Esophagus muscularis mucosa (tissue), 4 donors: Measurements from ENCODE around the gene KLK1.

Source experiments
- EP300 ChIP-seq: sonication (generic); formaldehyde crosslinking; IDR thresholded peaks from one replicate; pipeline ENCODE4 v1.6.1; 2017; ENCODE audit warnings: antibody characterized with exemption
- POLR2A ChIP-seq: fragments of 450-650 bp; IDR thresholded peaks from one replicate; pipeline ENCODE4 v1.6.1; 2017; ENCODE audit warnings: antibody characterized with exemption, moderate library complexity, mild to moderate bottlenecking, low read depth
- POLR2AphosphoS5 ChIP-seq, 2 donors: sonication (generic); formaldehyde crosslinking; IDR thresholded peaks; one replicate each; pipeline ENCODE4 v1.6.1; 2017; ENCODE audit warnings: antibody characterized with exemption in 2 of 2
- TF ChIP-seq, protein P1 (sequence below), 3 experiments: fragments of 200-600 bp in 2 of 3; fragments of 450-650 bp in 1 of 3; sonication (generic) in 2 of 3; IDR thresholded peaks; one replicate each; pipeline ENCODE4 v1.5.1; 2017 to 2019; ENCODE audit warnings: antibody characterized with exemption in 3 of 3, mild to moderate bottlenecking in 2 of 3, moderate library complexity in 1 of 3

DNA sequence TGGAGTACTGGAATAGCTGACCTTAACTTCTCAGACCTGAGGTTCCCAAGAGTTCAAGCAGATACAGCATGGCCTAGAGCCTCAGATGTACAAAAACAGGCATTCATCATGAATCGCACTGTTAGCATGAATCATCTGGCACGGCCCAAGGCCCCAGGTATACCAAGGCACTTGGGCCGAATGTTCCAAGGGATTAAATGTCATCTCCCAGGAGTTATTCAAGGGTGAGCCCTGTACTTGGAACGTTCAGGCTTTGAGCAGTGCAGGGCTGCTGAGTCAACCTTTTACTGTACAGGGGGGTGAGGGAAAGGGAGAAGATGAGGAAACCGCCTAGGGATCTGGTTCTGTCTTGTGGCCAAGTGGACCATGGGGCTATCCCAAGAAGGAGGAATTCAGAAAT is 37.4 kb upstream of the KLK1 start:
- TF ChIP-seq, protein P1, sequence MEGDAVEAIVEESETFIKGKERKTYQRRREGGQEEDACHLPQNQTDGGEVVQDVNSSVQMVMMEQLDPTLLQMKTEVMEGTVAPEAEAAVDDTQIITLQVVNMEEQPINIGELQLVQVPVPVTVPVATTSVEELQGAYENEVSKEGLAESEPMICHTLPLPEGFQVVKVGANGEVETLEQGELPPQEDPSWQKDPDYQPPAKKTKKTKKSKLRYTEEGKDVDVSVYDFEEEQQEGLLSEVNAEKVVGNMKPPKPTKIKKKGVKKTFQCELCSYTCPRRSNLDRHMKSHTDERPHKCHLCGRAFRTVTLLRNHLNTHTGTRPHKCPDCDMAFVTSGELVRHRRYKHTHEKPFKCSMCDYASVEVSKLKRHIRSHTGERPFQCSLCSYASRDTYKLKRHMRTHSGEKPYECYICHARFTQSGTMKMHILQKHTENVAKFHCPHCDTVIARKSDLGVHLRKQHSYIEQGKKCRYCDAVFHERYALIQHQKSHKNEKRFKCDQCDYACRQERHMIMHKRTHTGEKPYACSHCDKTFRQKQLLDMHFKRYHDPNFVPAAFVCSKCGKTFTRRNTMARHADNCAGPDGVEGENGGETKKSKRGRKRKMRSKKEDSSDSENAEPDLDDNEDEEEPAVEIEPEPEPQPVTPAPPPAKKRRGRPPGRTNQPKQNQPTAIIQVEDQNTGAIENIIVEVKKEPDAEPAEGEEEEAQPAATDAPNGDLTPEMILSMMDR (IDR thresholded peaks at IDR 0.05): no peak
- TF ChIP-seq POLR2A (no peak), POLR2AphosphoS5 (IDR thresholded peaks at IDR 0.05) (no peak), EP300 (no peak)
